ENCODE results near the gene CRYZ.
A peak's percentile ranks its signal among the peaks of the same experiment; 100 is the strongest.
"Not testable (repeated sequence)": the region's sequence is repeated elsewhere in the genome, so short reads cannot be mapped to it uniquely, and the experiment has no call there.

CRYZ gene

GRCh38 chr1:74681449-74681848 is 51.4 kb downstream of the CRYZ start:
- no peak for DNase-seq (ENCODE audit: low spot score)

GRCh38 chr1:74681001-74681400 is 51.8 kb downstream of the CRYZ start:
- no peak for DNase-seq (ENCODE audit: low spot score)

- DNase-seq (ENCODE audit: low spot score), result no peak
Observed at GRCh38 chr1:74679811-74680210, 53.0 kb downstream of the CRYZ start.

GRCh38 chr1:74677926-74678325 is 54.9 kb downstream of the CRYZ start:
- no peak for DNase-seq (ENCODE audit: low spot score)

- no peak for DNase-seq (ENCODE audit: low spot score)
Observed at GRCh38 chr1:74674278-74675048, 58.4 kb downstream of the CRYZ start.

GRCh38 chr1:74673351-74674111 is 59.3 kb downstream of the CRYZ start, which contains the start of gene ERICH3:
Gene ERICH3 (minus strand): TSS chr1:74673792. CDS start chr1:74673519, 273 bp downstream.
- DNase-seq (ENCODE audit: low spot score), result peak; percentile 12

- not testable (repeated sequence) for DNase-seq (ENCODE audit: low spot score)
Observed at GRCh38 chr1:74670866-74671265, 62.0 kb downstream of the CRYZ start.

Data from SK-N-DZ (cell line).